Thyroid gland (tissue), 4 donors: ENCODE data around the gene CILP2. TPM values are rescaled to one million over a fixed set of nuclear protein-coding genes. Genes with fewer than 3 reads are reported as not detected.

Experiments
- DNase-seq, 2 donors: peaks; one replicate each; pipeline ENCODE4 v3.0.0-alpha.2; 2019
- H3K27ac ChIP-seq, 3 donors: fragments of 200-600 bp; sonication (generic); 1 replicate in 2 of 3; 2 replicates in 1 of 3; pipeline ENCODE4 v1.5.1; 2016 to 2019; ENCODE audit warnings: mild to moderate bottlenecking in 1 of 3, moderate library complexity in 1 of 3
- H3K27me3 ChIP-seq: fragments of 200-600 bp; sonication (generic); one replicate; pipeline ENCODE4 v1.5.1; 2019
- H3K36me3 ChIP-seq, 2 donors: fragments of 200-600 bp; sonication (generic); one replicate each; pipeline ENCODE4 v1.5.1; 2016 to 2019
- H3K4me1 ChIP-seq, 2 donors: fragments of 200-600 bp; sonication (generic); one replicate each; pipeline ENCODE4 v1.5.1; 2017 to 2019
- H3K4me3 ChIP-seq, 3 donors: fragments of 200-600 bp; sonication (generic); replicated peaks in 1 of 3; 1 replicate in 2 of 3; 2 replicates in 1 of 3; pipeline ENCODE4 v1.5.1; 2016; ENCODE audit warnings: mild to moderate bottlenecking in 1 of 3
- H3K9me3 ChIP-seq: fragments of 200-600 bp; sonication (generic); one replicate; pipeline ENCODE4 v1.5.1; 2017
- POLR2A ChIP-seq, 2 donors: fragments of 450-650 bp; IDR thresholded peaks; one replicate each; pipeline ENCODE4 v1.6.1; 2017; ENCODE audit warnings: antibody characterized with exemption in 2 of 2, mild to moderate bottlenecking in 2 of 2, moderate library complexity in 1 of 2
- WGBS, 2 donors: methylation state at CpG; one replicate each; pipeline ENCODE4 v1.1.5; 2017; 5-methylcytosine and 5-hydroxymethylcytosine counted together
- intact Hi-C: fragments of 100-400 bp; cut with DNase I; formaldehyde crosslinking; loops from one replicate; pipeline ENCODE4 v1.15.1; 2023
- total RNA-seq, 4 donors: library from RNA; depleted of rRNA; stranded (reverse); fragments of >200 nt; gene quantifications; one replicate each; pipeline ENCODE4 v1.2.3, GENCODE V29; 2016
- TF ChIP-seq, protein P1 (sequence below), 6 experiments: fragments of 200-600 bp in 3 of 6; fragments of 450-650 bp in 3 of 6; sonication (generic) in 3 of 6; IDR thresholded peaks; one replicate each; pipeline ENCODE4 v1.5.1; 2016 to 2019; ENCODE audit warnings: antibody characterized with exemption in 6 of 6, mild to moderate bottlenecking in 2 of 6, inconsistent platforms in 1 of 6, moderate library complexity in 1 of 6

Gene CILP2
- total RNA-seq, 4 donors from 2014 or later = 0.63 to 4.2 (median 2.4) TPM

DNA sequence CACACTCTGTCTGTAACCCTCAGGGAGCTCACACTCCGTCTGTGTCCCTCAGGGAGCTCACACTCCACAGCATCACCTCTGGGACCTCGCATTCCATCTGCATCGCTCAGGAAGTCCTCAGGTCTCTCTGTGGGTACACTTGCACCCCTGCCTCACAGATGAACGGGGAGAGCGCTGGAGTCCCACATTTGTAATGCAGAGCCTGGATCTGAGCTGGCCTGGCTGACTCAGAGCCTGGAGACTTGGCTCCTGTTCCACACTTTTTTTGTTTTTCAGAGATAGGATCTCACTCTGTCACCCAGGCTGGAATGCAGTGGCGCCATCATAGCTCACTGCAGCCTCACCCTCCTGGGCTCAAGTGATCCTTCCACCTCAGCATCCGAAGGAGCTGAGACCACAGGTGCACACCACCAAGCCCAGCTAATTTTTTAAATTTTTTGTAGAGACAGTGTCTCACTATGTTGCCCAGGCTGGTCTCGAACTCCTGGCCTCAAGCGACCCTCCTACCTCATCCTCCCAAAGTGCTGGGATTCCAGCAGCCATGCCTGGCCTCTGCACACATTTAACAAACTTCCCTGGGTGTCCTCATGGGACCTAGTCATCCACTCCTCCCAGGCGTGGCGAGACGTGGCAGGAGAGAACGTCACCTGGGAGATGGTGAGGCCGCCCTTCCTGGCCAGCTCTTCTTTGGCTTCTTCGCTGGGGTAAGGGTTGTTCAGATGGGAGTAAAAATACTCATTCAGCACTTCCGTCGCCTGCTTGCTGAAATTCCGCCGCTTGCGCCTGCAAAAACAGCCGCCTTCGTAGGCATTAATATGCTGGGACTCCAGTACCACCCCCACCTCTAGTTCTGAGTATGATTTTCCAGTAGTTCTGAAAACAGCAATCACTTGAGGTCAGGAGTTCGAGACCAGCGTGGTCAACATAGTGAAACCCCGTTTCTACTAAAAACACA is 31.0 kb downstream of the CILP2 start:
- WGBS, 2 donors = 92 to 95% methylated on average over 25 of the region's 25 CpGs
- no peak for TF ChIP-seq POLR2A (IDR thresholded peaks at IDR 0.05)
- TF ChIP-seq, protein P1, sequence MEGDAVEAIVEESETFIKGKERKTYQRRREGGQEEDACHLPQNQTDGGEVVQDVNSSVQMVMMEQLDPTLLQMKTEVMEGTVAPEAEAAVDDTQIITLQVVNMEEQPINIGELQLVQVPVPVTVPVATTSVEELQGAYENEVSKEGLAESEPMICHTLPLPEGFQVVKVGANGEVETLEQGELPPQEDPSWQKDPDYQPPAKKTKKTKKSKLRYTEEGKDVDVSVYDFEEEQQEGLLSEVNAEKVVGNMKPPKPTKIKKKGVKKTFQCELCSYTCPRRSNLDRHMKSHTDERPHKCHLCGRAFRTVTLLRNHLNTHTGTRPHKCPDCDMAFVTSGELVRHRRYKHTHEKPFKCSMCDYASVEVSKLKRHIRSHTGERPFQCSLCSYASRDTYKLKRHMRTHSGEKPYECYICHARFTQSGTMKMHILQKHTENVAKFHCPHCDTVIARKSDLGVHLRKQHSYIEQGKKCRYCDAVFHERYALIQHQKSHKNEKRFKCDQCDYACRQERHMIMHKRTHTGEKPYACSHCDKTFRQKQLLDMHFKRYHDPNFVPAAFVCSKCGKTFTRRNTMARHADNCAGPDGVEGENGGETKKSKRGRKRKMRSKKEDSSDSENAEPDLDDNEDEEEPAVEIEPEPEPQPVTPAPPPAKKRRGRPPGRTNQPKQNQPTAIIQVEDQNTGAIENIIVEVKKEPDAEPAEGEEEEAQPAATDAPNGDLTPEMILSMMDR (IDR thresholded peaks at IDR 0.05) = no peak

DNA sequence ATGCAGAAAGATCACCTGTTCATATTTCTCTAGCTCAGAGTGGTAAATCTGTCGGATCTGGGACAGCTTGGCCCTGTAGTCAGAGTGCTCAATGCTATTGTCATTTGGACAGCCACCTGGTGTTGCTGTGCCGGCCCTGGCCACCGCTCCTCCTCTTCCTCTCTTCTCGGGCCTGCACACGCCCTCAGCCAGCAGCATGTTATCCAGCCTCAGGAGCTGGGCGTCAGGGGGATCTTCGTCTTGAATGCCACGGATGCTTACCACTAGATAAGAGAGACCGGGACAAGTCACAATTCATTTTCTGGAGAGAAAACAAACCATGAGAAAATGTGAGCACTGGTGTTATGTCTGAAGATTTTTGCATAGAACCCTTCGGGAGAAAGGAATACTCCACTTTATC is 32.5 kb downstream of the CILP2 start:
- DNase-seq = no peak
- TF ChIP-seq, protein P1 (IDR thresholded peaks at IDR 0.05) = no peak
- TF ChIP-seq POLR2A (IDR thresholded peaks at IDR 0.05) = no peak
- Histone ChIP-seq H3K4me1 (no peaks in the 10 kb centered on the region), H3K36me3 (peaks cover 24 to 25% of the 10 kb centered on the region in 2 donors), H3K27ac (no peak overlapping the region), H3K27me3 (no peaks in the 10 kb centered on the region), H3K9me3 (no peaks in the 10 kb centered on the region), H3K4me3 (no peak overlapping the region)
- intact Hi-C loops = no loop called here
- 84 to 91% methylated on average over 10 of the region's 10 CpGs for WGBS, 2 donors

More for the DNA sequence above, 31.0 kb downstream of the CILP2 start:
- no peak overlapping the region for H3K4me3 ChIP-seq
- H3K27me3 ChIP-seq = no peaks in the 10 kb centered on the region
- H3K4me1 ChIP-seq = no peaks in the 10 kb centered on the region
- H3K9me3 ChIP-seq = no peaks in the 10 kb centered on the region
- intact Hi-C loops = no loop called here
- H3K27ac ChIP-seq = no peak overlapping the region
- no peak for DNase-seq
- H3K36me3 ChIP-seq = peaks cover 30 to 31% of the 10 kb centered on the region in 2 donors

DNA sequence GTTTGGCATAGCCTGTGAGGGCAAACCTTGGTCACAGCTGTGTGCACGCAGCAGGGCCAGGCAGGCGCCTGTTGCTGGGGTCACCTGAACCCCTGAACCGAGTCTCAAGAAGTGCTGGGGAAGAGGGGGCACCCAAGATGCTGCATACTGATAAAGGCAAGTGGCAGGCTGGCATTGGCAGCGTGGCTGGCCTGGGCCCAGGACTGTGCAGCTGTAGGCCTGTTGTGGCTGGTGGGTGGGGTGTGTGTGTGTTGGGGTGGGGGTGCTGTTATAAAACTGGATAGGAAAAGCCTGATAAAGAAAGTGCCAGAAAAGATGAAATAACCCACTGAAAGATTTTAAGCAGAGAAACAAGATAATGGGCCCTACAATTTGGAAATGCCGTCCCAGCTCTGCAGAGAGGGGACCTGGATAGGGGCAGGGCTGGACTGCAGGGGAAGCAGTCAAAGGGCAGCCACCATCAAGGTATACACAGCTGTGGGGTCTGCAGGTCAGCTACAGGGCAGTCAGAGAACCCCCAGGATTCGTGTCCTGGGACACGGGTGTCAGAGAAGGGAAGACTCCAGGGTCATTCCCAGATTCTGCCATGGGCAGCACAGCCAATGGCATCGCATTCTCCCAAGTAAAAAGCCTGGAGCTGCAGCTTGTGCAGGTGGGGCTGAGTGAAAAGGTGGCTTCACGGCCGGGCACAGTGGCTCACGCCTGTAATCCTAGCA is 33.2 kb downstream of the CILP2 start:
- Histone ChIP-seq H3K4me1 (no peaks in the 10 kb centered on the region), H3K27ac (no peak overlapping the region), H3K36me3 (peaks cover 24 to 25% of the 10 kb centered on the region in 2 donors), H3K4me3 (no peak overlapping the region), H3K9me3 (no peaks in the 10 kb centered on the region), H3K27me3 (no peaks in the 10 kb centered on the region)
- TF ChIP-seq, protein P1 (IDR thresholded peaks at IDR 0.05) = no peak
- TF ChIP-seq POLR2A (IDR thresholded peaks at IDR 0.05) = no peak
- intact Hi-C loops = no loop called here
- 90 to 94% methylated on average over 11 of the region's 11 CpGs for WGBS, 2 donors
- no peak for DNase-seq

DNA sequence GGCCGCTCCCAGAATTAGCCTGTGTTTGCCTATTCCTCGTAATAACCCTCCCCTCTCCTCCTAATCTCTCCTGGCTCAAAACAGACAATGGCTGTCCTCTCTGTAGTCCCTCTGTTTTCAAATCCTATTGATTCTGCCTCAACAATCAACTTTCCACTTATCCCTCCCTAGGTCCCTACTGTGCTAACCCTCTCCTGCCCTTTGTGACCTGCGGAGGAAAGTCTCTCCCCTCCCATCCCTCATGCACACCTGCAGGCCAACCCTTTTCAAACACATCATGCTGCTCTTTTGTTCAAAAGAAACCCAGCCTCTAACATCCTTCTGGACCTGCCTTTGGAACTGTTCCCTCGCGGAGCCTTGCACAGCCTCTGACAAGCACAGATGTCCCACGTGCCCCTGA is 37.3 kb downstream of the CILP2 start:
- Histone ChIP-seq H3K27ac (no peak overlapping the region), H3K9me3 (no peaks in the 10 kb centered on the region), H3K4me3 (no peak overlapping the region), H3K27me3 (no peaks in the 10 kb centered on the region), H3K4me1 (no peaks in the 10 kb centered on the region), H3K36me3 (peaks cover 0 to 3% of the 10 kb centered on the region in 2 donors)
- no peak for TF ChIP-seq POLR2A (IDR thresholded peaks at IDR 0.05)
- TF ChIP-seq, protein P1 (IDR thresholded peaks at IDR 0.05) = no peak
- 75 to 80% methylated on average over 6 of the region's 6 CpGs for WGBS, 2 donors
- intact Hi-C loops = no loop called here
- DNase-seq = no peak
